NCI-H69 (cell line): ENCODE measurements around the gene PITX3.

Experiments used
- DNase-seq: peaks from one replicate; lab custom pipeline; 2025; lab: John Stamatoyannopoulos, UW

PITX3 gene

DNA sequence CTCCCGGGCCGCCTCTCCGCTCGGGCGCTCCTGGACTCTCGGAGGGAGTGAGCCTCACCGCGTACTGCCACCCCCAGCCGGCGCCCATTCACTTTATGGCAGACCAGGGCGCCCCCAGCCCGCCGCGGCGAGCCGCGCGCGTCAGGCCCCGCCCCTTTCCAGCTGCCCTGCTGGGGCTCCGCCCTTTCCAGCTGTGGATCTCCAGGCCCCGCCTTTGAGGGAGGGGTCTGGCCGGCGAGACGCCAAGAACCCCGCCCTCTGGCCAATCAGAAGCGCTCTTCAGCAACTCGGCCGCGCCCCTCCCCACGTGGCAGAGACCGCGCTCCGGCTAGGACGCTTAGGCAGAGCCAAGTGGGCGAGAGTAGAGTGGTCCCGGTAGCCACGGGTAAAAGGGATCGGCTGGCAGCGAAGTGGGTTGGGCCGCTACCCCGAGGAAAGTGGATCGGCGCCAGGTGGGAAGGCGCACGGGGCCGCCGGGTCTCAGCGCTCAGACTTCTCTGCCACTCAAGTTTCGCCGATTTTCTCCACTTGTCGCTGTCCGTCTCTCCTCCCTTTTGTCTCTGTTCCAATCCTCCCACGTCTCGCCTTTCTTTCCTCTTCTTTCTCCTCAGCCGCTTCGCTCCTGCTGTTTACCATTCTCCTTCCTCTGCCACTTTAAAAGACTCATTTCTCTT is at the start of gene PITX3:
Gene PITX3, minus strand, starts transcription at position 69 of the 674 bp plus-strand sequence. CDS start 9,432 bp downstream, outside the sequence.
- DNase-seq, result peak; percentile 92

DNA sequence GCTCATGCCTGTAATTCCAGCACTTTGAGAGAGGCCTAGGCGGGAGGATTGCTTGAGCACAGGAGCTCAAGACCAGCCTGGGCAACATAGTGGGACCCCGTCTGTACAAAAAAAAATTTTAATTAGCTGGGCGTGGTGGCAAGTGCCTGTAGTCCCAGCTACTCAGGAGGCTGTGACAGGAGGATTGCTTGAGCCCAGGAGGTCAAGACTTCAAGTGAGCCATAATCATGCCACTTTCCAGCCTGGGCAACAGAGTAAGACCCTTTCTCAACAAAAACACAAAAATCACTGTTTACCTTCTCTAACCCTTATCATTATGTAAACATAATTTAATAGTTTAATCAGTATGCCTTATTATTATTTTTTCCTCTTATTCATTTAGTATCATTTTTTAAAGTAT is 48.5 kb upstream of the PITX3 start:
- DNase-seq, result no peak

DNA sequence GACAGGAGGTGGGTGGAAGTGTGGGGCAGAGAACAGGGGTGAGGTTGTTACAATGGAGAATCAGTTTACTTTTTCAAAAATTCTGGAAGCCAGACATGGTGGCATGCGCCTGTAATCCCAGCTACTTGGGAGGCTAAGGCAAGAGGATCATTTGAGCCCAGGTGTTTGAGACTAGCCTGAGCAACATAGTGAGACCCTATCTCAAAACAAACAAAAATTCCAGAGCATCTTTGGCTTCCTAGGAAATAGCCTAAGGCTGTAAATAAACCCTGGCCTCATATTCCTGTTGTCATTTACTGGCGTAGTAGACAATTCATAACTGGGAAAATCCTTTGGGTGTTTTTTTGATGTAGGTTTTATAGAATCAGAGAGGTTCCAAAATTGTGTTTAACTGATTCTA is 48.0 kb upstream of the PITX3 start:
- no peak for DNase-seq

DNA sequence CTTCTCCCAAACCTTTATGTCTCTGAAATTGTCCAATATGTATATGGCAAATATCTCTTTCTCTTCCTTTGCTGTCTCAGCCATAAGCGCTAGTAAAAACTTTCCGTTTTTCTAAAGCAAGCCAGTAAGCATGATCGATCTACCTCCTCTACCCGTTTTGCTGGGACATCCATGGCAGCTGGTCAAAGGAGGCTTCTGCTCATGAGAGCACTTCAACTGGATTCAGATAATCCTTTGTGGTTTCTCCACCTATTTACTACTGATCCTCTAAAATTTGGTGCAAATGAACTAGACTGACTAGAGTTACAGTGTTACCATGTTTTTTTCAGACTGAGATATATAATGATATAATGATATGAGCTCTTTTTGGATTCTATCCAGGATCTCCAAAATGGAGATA is 46.7 kb upstream of the PITX3 start:
- no peak for DNase-seq

DNA sequence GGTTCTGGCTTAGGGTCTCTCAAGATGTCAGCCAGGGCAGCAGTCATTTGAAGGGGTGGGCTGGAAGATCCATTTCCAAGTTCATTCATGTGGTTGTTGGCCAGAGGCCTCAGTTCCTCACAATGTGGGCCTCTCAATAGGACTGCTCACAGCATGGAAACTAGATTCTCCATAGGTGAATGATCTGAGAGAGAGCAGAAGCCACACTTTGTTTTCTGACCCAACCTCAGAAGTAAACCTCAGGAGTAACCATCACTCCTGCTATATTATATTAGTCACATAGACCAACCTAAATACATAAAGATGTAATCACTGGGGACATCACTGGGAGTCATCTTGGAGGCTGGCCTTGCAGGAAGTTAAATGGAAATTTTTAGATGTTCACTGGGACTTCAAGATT is 46.2 kb upstream of the PITX3 start:
- no peak for DNase-seq

DNA sequence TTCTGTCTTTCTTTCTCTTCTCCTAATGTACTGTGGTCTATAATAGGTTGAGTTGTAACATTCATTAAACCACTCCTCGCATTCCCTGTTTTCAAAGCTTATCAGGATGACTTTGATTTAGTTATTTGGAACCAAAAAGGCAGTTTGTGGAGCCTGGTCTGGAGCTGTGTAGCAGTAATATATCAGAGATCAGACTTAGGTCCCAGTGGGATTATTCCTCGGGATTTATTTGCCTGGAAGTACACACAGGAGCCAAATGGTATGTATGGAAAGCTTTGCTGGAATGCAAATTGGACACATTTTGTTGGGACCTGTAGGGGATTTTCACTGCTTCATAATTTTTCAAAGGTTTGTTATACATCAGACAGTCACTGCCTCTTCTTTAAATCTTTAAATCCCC is 44.9 kb upstream of the PITX3 start:
- DNase-seq, result no peak

DNA sequence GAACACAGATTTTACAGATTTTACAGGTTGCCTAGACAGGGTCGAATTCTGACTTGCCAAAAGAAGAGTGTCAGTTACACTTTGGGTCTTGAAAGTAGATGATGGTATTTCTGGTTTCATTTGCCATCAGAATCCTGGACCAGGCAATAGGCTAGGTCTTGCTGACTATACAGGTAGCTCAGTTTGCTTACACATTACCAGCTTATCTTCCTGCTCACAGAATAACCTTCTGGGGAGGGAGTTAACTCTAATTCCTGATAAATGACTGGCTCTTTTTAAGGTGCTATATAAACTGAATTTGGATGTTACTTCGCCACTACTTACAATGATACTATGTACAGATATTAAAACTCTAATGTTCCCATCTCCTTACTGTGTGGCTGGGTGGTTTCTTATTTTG is 43.8 kb upstream of the PITX3 start:
- no peak for DNase-seq

DNA sequence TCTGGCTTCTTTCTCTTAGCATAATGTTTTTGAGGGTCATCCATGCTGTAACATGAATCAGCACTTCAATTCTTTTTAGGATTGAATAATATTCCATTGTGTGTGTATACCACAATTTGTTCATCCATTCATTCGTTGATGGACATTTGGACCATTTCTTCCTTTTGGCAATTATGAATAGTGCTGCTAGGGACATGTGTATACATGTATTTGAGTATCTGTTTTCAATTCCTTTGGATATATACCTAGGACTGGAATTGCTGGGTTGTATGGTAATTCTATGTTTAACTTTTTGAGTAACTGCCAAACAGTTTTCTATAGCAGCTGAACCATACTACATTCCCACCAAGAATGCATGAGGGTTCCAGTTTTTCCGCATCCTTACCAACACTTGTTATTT is 43.2 kb upstream of the PITX3 start:
- no peak for DNase-seq

DNA sequence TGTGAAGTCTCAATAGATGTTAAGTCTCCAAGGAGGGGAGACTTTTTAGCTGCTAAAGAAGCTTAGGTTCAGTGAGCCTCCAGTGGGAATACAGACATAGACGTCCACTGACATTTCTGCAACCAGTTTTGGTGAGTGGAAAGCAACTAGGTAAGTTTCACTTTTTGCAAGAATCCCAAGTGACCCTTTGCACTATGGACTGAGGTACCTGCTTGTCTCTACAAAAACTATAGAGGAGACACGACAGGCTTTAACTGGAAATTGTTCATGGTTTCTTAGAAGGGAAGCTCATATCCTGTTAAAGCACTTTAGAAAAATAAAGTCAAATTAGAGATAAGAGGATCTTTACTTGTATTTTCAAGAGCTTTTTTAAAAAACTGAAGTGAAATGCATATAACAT is 42.6 kb upstream of the PITX3 start:
- DNase-seq, result no peak

DNA sequence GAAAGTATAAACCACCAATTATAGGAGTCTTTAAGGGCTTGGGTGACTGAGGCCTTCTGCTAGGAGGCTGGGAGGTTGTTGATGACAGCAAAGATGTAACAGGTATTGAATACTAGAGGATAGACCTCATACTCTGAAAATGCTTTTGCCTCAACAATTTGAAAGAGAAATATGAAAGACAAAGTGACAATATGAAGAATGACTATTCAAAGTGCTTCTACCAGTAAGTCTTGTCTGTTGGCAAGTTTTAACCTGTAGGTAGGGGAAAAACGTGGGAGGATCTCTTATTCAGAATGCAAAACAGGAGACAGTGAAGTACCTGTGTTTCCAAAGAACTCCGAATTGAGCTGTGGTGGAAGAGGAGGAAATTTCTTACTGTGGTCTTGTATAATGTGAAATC is 42.2 kb upstream of the PITX3 start:
- DNase-seq, result no peak

DNA sequence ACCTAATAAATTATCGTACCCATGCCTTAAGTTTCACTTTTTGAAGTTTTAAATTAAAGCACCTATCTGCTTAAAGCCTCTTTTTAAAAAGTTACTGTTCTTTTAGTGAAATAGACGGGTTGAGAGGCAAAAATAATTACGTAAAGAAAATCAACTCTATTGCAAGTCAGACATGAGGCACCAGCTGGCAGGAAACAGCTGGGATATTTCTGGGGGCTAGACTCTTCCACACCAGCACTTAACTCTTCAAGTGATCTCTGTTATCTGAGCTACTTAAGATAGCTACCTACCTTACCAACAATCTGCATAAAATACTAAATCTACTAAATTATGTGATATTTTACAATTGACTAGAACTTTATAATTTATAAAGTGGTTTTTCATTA is 39.8 kb upstream of the PITX3 start:
- DNase-seq, result peak; percentile 19

DNA sequence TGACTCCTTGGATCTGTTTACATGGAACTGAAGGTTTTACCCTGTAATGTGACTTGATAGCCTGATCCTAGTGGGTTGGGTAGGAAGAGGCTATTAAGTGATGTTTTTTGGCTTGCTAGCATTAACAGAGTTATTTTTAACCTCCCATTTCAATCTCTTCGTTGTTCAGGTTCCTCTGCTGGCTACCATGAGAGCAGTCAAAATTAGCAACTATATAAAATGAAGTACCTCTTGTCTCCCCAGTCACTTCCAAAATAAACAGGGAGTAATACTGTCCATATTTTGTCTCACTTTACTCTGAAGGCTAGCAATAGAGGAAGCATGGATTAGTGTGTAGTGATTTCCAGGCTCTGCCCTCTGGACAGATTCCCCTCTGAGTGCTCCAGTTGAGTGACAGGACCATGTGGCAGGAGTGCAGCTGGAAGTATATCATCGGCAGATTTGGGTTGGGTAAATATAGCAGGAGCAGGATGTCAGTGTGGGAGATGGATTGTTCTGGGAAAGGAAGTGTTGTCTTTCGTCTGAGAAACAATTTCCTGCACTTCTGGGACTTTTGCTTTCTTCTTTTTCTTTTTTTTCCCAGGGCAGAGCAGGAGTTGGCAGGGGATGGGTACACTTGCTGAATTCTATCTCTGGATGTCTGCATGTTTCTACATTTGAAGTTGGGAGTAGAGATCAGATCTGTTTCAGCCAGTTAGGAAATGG is 39.2 kb upstream of the PITX3 start:
- DNase-seq, result peak; percentile 48

DNA sequence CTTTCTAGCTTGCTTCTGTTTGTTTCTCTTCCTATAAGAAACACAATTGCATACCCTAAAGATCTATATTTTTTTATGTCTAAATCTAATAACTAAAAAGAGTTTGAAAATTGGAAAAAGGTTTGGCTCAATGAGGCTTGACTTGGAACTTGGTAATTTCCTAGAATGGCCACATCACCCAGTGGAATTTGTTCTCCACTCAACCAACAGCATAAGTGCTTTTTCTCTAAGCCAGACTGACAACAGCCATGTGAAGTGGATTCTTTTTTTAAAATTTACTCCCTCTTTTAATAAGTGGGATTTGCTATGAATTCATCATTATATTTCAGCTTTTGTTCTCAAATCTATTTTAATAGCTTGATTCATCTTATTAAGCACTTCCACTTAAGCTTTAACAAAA is 37.8 kb upstream of the PITX3 start:
- no peak for DNase-seq

DNA sequence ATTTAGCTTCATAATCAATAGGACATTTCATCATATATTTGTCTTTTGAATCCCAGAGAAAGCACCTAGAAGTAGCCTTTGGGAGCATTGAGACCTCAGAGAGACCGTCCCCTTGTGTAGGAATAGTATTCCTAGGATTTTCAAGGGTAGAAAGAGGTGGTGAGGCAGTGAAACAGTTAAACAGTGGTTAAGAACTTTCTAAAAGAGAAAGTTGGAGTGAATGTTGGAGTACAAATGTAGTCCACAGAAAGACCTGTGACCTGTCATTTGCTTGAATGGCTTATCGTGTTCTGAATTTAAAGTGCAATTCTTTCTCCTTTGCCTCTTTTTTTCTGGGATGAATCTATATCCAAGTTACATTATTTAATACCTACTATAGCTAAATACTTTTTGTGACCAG is 34.0 kb upstream of the PITX3 start:
- no peak for DNase-seq

DNA sequence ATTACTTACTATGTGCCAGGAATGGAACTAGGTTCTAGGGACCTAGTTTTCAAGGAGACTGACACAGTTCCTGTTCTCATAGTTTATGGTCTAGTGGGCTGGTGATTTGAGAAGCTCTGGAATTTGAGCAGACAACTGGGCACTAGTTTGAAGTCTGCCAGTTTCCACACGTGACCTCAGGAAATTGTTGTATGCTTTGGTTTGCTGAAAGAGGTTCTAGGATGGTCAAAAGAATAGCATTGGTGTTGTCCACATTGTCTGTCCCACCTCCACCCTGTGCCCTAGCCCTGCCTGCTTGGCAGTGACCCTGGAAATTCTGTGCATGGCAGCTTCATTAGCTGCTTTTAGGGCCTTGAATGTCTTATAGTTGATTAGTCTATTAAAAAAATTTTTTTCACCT is 32.8 kb upstream of the PITX3 start:
- DNase-seq, result no peak

DNA sequence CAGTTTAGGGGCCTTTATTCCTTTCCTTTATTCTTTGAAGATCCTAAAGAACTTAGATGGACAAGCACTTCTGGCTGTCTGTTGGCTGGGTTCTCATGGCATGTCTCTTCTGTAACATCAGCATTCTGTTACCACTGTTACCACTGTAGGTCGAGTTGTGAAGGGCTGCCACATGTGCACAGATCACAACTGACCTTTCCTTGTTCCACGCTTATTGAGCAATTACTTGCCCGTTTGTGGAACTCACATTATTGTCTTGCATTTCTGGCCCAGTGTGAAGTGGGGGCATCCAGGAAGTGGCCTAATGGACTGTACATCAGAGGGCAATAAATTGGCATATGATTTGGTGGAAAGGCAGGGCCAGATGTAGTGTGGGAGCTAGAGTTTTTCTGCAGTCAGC is 27.7 kb upstream of the PITX3 start:
- peak; percentile 5 for DNase-seq

DNA sequence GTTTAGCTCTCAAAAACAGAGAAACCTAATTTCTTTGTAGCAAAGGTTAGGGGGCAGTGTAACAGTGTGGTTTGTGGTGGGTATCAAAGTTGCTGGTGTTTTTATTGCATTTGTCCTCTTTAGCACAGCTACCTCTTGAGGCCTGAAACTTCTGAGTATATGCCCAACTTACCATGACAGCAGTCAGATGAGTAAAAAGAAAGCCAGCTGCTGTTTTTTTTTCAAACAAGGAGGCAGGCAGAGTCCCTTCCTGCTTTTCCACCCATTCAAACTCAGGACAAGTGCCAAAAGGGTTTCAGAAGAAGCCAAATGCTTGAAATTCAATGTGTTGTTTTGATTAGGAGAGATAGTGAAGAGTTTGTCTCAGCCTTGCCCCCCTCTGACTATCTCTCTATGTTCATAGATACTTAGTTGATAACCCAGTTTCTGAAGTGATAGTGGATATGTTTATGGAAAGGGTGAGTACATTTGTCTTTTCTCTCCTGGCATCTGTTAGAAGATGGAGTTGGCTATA is 27.1 kb upstream of the PITX3 start:
- no peak for DNase-seq

DNA sequence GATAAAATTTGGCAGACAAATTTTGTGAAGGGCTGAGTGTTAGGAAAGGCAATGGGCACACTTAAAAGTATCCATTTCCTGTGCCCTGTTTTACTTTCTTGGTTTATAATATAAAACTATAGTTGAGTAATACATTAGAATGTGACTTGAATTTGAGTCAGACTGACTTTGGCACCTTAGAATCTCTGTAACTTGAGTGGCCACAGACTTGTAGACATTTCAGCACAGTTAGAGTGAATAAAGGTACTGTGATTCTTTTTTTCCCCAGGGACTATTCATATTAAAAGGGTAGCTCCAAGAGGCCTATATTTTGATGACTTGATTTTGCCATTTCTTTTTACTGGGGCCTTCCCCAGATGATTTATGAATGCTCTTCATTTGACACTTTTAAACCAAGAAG is 26.4 kb upstream of the PITX3 start:
- DNase-seq, result no peak

DNA sequence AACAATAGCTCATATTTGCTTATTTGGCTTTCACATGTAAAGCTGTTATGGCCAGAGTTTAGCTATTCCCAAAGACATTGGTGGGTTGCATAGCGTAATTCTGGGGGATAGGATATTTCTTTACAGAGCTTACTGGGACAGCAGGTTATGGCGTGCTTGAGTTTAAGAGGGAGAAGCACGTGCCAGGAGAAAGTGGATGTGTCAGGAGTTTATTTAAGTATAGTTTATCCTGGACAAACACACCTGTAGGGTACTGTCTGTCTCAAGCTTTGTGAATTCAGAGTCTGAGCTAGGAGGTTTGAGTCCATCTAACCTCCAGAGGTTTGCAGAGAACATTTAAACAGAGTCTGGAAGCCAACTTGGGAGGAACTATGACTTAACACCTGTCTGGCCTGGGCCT is 25.4 kb upstream of the PITX3 start:
- DNase-seq, result no peak

DNA sequence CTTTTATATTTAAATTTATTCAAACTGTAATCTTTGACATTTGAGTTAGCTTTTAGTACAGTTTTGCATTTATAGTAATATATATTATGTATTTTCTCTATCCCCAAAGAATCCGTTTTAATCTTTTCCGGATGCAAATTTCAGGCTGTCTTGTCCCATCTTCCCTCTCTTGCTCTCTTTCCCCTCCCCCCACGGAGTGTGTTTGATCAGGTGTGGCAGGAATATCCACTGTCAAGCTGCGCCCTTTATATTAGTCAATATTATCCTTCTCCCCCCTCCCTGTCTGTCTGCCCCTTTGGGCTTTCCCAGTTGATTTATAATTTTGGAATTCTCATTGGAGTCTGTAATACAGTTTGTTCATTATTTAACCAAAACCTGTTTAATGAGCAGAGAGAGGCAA is 23.1 kb upstream of the PITX3 start:
- peak; percentile 81 for DNase-seq

DNA sequence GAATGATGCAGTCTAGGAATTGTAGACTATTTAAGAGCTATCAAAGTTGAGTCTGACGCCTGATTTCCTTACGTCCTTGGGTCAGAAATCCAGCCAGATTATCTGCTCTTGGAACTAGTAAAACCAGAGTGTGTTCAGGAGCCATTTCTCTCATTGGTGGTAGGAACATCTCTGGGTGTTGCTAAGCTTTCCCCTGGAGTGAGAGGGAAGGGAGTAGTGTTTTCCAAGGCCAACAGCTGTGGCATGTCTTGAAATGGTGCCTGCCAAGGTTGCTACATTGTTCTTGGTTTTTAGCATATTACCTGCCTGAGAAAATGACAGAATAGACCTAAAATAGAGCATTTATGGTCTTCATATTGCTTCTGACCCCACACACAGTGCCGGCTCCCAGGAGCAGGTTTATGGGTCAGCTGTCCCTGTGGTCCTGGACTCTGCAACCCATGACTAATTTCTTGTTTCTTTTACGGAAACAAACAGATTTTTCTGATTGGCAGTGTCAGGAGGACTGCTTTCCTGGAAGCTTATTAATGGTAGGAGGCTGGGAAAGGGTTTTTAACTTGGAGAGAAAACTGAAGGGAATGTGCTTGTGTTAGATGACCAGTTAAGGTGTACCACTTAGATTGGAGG is 21.5 kb upstream of the PITX3 start:
- DNase-seq, result no peak

DNA sequence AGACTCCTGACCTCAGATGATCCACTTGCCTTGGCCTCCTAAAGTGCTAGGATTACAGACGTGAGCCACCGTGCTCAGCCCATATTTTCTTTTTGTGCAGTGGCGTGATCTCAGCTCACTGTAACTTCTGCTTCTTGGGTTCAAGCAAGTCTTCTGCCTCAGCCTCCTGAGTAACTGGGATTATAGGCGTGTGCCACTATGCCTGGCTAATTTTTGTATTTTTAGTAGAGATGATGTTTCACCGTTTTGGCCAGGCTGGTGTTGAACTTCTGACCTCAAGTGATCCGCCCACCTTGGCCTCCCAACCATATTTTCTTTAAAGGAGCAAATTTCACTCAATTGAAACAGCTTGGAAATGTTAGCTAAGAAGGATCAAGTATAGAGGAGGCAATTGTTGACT is 20.5 kb upstream of the PITX3 start:
- no peak for DNase-seq

DNA sequence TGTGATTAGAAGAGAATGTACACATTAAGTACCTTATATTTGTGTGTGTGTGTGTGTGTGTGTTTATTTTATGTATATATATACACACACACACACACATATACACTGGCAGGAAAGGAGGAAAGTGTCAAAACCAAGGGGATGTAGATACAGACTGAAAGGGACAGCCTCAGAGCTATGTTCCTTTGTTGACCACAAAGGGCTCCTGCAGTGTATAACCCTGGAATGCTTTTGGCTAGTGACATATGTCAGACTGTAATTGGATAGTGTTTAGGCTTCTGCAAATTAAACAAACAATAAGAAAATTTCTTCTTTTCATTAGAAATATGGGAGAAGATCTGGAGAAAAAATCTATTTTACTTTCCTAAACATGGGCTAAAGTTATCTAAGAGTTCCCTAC is 19.9 kb upstream of the PITX3 start:
- DNase-seq, result peak; percentile 64
